IMR-90 (cell line): ENCODE data around the gene PYDC1. TPM values are rescaled to one million over a fixed set of nuclear protein-coding genes. Genes with fewer than 3 reads are reported as not detected.

ENCODE experiments used
- ATAC-seq: fragments of 200-7000 bp; cut with Tn5 transposase; 2 replicates; pipeline ENCODE4 v1.9.1; 2020; ENCODE audit warnings: low read depth, mild to moderate bottlenecking, moderate library complexity
- BruUV-seq: library from RNA; stranded (reverse); fragments of 400-500 nt; replicated peaks from 2 replicates; lab custom pipeline; 2021; lab: Mats Ljungman, UMichigan
- CTCF ChIA-PET: fragments of 300-600 bp; formaldehyde crosslinking; extraction: SDS; loops from one replicate; lab custom pipeline; 2021; ENCODE audit warnings: antibody characterized with exemption; lab: Yijun Ruan, JAX
- POLR2A ChIA-PET: fragments of 300-600 bp; sonication (Branson Sonifier 250); formaldehyde crosslinking; loops from one replicate; lab custom pipeline; 2022; ENCODE audit warnings: antibody characterized with exemption; ENCODE audit not compliant: unreplicated experiment; lab: Charles Lee
- DNase-seq: peaks from one replicate; pipeline ENCODE4 v3.0.0; 2013
- H2AFZ ChIP-seq: replicated peaks from 2 replicates; pipeline ENCODE3; 2013; ENCODE audit warnings: low read length, mild to moderate bottlenecking; ENCODE audit not compliant: poor library complexity
- H2AK5ac ChIP-seq: 2 replicates; pipeline ENCODE4 v1.6.1; 2013; ENCODE audit warnings: low read depth, low read length, inconsistent platforms
- H2AK9ac ChIP-seq: replicated peaks from 2 replicates; pipeline ENCODE3; 2013; ENCODE audit warnings: mild to moderate bottlenecking, low read depth, low read length, moderate library complexity; ENCODE audit not compliant: poor library complexity
- H2BK120ac ChIP-seq: 2 replicates; pipeline ENCODE4 v1.6.1; 2013; ENCODE audit warnings: low read depth, low read length, inconsistent platforms
- H2BK15ac ChIP-seq: 3 replicates; pipeline ENCODE4 v1.6.1; 2013; ENCODE audit warnings: low read depth, low read length, inconsistent platforms
- H2BK20ac ChIP-seq: 2 replicates; pipeline ENCODE4 v1.6.1; 2013; ENCODE audit warnings: low read depth, mild to moderate bottlenecking, inconsistent platforms, low read length, moderate library complexity
- H2BK5ac ChIP-seq: 2 replicates; pipeline ENCODE4 v1.6.1; 2013; ENCODE audit warnings: mild to moderate bottlenecking, low read depth, low read length, inconsistent platforms; ENCODE audit not compliant: poor library complexity, severe bottlenecking
- H3K14ac ChIP-seq: replicated peaks from 2 replicates; pipeline ENCODE4 v1.6.1; 2013; ENCODE audit warnings: low read depth, low read length, inconsistent platforms
- H3K18ac ChIP-seq: 2 replicates; pipeline ENCODE4 v1.6.1; 2013; ENCODE audit warnings: low read depth, low read length, control low read depth
- H3K23ac ChIP-seq: 2 replicates; pipeline ENCODE4 v1.6.1; 2013; ENCODE audit warnings: low read depth, low read length, inconsistent platforms
- H3K27ac ChIP-seq: 2 replicates; pipeline ENCODE4 v1.5.1; 2013; ENCODE audit warnings: mild to moderate bottlenecking, control low read depth, low read length; ENCODE audit not compliant: insufficient read depth
- H3K27me3 ChIP-seq: 2 replicates; pipeline ENCODE4 v1.6.1; 2013; ENCODE audit warnings: low read length; ENCODE audit not compliant: control insufficient read depth, insufficient read depth
- H3K36me3 ChIP-seq: 2 replicates; pipeline ENCODE4 v1.6.1; 2013; ENCODE audit warnings: low read length, mixed read lengths; ENCODE audit not compliant: control insufficient read depth, insufficient read depth
- H3K4ac ChIP-seq: 2 replicates; pipeline ENCODE4 v1.6.1; 2013; ENCODE audit warnings: low read depth, low read length, inconsistent platforms
- H3K4me1 ChIP-seq: 2 replicates; pipeline ENCODE4 v1.6.1; 2013; ENCODE audit warnings: low read length, mixed read lengths; ENCODE audit not compliant: control insufficient read depth, insufficient read depth
- H3K4me2 ChIP-seq: 2 replicates; pipeline ENCODE4 v1.6.1; 2013; ENCODE audit warnings: low read depth, mild to moderate bottlenecking, control low read depth, low read length, moderate library complexity
- H3K4me3 ChIP-seq: 2 replicates; pipeline ENCODE4 v1.5.1; 2013; ENCODE audit warnings: low read depth, mild to moderate bottlenecking, control low read depth, low read length, moderate library complexity; ENCODE audit not compliant: insufficient read depth
- H3K56ac ChIP-seq: 2 replicates; pipeline ENCODE4 v1.6.1; 2013; ENCODE audit warnings: low read length, inconsistent platforms; ENCODE audit not compliant: insufficient read depth; ENCODE audit errors: extremely low read depth
- H3K79me1 ChIP-seq, 2 experiments: 2 replicates each; pipeline ENCODE4 v1.6.1; 2013; ENCODE audit warnings: low read length in 2 of 2, inconsistent platforms in 1 of 2, low read depth in 1 of 2
- H3K9ac ChIP-seq: 2 replicates; pipeline ENCODE4 v1.6.1; 2013; ENCODE audit warnings: low read depth, low read length, control low read depth
- H3K9me1 ChIP-seq: 2 replicates; pipeline ENCODE4 v1.6.1; 2013; ENCODE audit warnings: low read length, inconsistent platforms; ENCODE audit not compliant: insufficient read depth
- H3K9me3 ChIP-seq: 2 replicates; pipeline ENCODE4 v1.6.1; 2013; ENCODE audit warnings: low read length; ENCODE audit not compliant: control insufficient read depth, insufficient read depth
- H4K20me1 ChIP-seq: 2 replicates; pipeline ENCODE4 v1.6.1; 2013; ENCODE audit warnings: low read length, inconsistent platforms; ENCODE audit not compliant: insufficient read depth
- H4K5ac ChIP-seq: 2 replicates; pipeline ENCODE4 v1.6.1; 2013; ENCODE audit warnings: mild to moderate bottlenecking, low read depth, low read length, control low read depth
- H4K8ac ChIP-seq, 2 experiments: 2 replicates each; pipeline ENCODE4 v1.6.1; 2013; ENCODE audit warnings: low read depth in 2 of 2, low read length in 2 of 2, control low read depth in 1 of 2, inconsistent platforms in 1 of 2
- H4K91ac ChIP-seq: 2 replicates; pipeline ENCODE4 v1.6.1; 2013; ENCODE audit warnings: low read depth, low read length, inconsistent platforms; ENCODE audit not compliant: insufficient read depth
- CEBPB ChIP-seq: IDR thresholded peaks from 2 replicates; pipeline ENCODE4 v1.6.1; 2012; ENCODE audit warnings: low read depth, low read length, improper control_type of control experiment
- FOS ChIP-seq: fragments of 150-350 bp; IDR thresholded peaks from 2 replicates; pipeline ENCODE4 v1.6.1; 2016; ENCODE audit warnings: low read depth, low read length
- WGBS, 2 experiments: methylation state at CpG; one replicate each; pipeline versions ENCODE4 v1.1.5 to v1.1.7; 2013; ENCODE audit warnings: missing lambda C conversion rate in 2 of 2; ENCODE audit not compliant: insufficient read length in 1 of 2; ENCODE audit errors: extremely low coverage in 2 of 2; 5-methylcytosine and 5-hydroxymethylcytosine counted together
- dilution Hi-C: fragments of 300-500 bp; cut with HindIII; formaldehyde crosslinking; loops from one replicate; pipeline ENCODE4 v1.14.3; 2018; ENCODE audit warnings: low sequenced_read_pairs; ENCODE audit not compliant: unreplicated experiment
- in situ Hi-C: fragments of 300-500 bp; cut with MboI; formaldehyde crosslinking; loops from 3 replicates; pipeline ENCODE4 v1.14.3; 2019; ENCODE audit warnings: low sequenced_read_pairs, inconsistent platforms, mixed read lengths
- intact Hi-C: fragments of 100-400 bp; cut with micrococcal nuclease; formaldehyde crosslinking; loops from 2 replicates; pipeline ENCODE4 v1.10.0; 2022
- microRNA-seq, 2 experiments: library from miRNA; stranded (forward) in 1 of 2; unstranded in 1 of 2; fragments of 10-50 nt in 1 of 2; fragments of <30 nt in 1 of 2; gene quantifications in 1 of 2; microRNA quantifications in 1 of 2; one replicate each; pipeline versions ENCODE3 to v1.1.0; 2013 to 2020; ENCODE audit not compliant: insufficient read depth in 1 of 2, insufficient read length in 1 of 2, unreplicated experiment in 1 of 2
- polyA plus RNA-seq, 3 experiments: library from polyadenylated mRNA; depleted of rRNA; stranded (reverse); fragments of >200 nt; gene quantifications; 2 replicates each; pipeline ENCODE4 v1.2.3, GENCODE V29; 2012; ENCODE audit warnings: low replicate concordance in 1 of 3
- small RNA-seq, 5 experiments: library from RNA; depleted of rRNA; stranded (forward); fragments of <200 nt; gene quantifications; one replicate each; pipeline ENCODE3, GENCODE V24; 2012
- total RNA-seq: library from RNA; depleted of rRNA; stranded (reverse); fragments of >200 nt; gene quantifications from 2 replicates; pipeline ENCODE4 v1.2.3, GENCODE V29; 2012; rRNA removed

Gene PYDC1
- total and polyA plus RNA-seq, 2 of the 4 experiments (the other 2 are of a cell fraction) = not detected

GRCh38 chr16:31167315-31167714, 49.6 kb downstream of the PYDC1 start:
- Histone ChIP-seq H3K9me3 (no peaks in the 10 kb centered on the region), H2AK9ac (no peak overlapping the region), H3K9me1 (no peaks in the 10 kb centered on the region), H2BK5ac (no peak overlapping the region), H4K5ac (no peak overlapping the region), H4K8ac (no peak overlapping the region), H3K27me3 (no peaks in the 10 kb centered on the region; the same call in 1 of the 2 replicates), H3K18ac (no peak overlapping the region), H3K36me3 (no peaks in the 10 kb centered on the region), H2AFZ (no peak overlapping the region), H3K56ac (no peak overlapping the region), H3K4me3 (no peak overlapping the region), H4K20me1 (no peaks in the 10 kb centered on the region), H3K9ac (no peak overlapping the region), H3K14ac (no peak overlapping the region), H3K4me1 (no peaks in the 10 kb centered on the region), H2BK15ac (no peak overlapping the region), H3K23ac (no peak overlapping the region), H3K79me1 (no peaks in the 10 kb centered on the region), H2BK20ac (no peak overlapping the region), H3K4me2 (no peak overlapping the region), H2BK120ac (no peak overlapping the region), H3K27ac (no peak overlapping the region), H4K91ac (no peak overlapping the region), H2AK5ac (no peak overlapping the region), H3K4ac (no peak overlapping the region)
- dilution Hi-C loops (no loop called here), intact Hi-C loops (no loop called here), in situ Hi-C loops (no loop called here)
- ATAC-seq (no peak), DNase-seq (no peak)
- CTCF ChIA-PET = interaction anchor here (0.7 to 1.0 kb wide), 2 partner anchors 10 to 28 kb away, joined by 4 read pairs; no protein-coding TSS in a partner anchor
- WGBS, 2 experiments = 60% methylated on average over 3 of the region's 8 CpGs; no CpG with 5 or more reads in 1 of the 2 experiments
- TF ChIP-seq CEBPB (peak; percentile 54; the same call in 1 of the 2 replicates), FOS (no peak)
- no TSS peak for BruUV-seq
- POLR2A ChIA-PET = no interaction called here

Small RNAs within 50 kb of the gene (microRNA-seq; reads per million reads assigned to microRNA genes)
- not detected for gene NDUFA3P6 (ENCODE audit: insufficient read depth, insufficient read length)

Small RNAs within 50 kb of the gene (small RNA-seq; reads per million reads assigned to genes)
- 0 reads per million in 5 experiments for gene NDUFA3P6

Other genes with a start within 250 kb of the PYDC1 start
- gene HSD3B7, start 231.9 kb downstream of the PYDC1 start, total RNA-seq = 9.4 and 11.3 TPM in 2 replicates
- gene HSD3B7, start 231.9 kb downstream of the PYDC1 start, polyA plus RNA-seq (2012; rRNA removed) = 8.5 and 9.3 TPM in 2 replicates
- 3.9 TPM in 2 replicates for gene STX1B, start 206.5 kb downstream of the PYDC1 start, total RNA-seq
- gene STX1B, start 206.5 kb downstream of the PYDC1 start, polyA plus RNA-seq (2012; rRNA removed) = 11.4 and 14.9 TPM in 2 replicates
- gene STX4, start 183.6 kb downstream of the PYDC1 start, total RNA-seq = 23.5 and 25.0 TPM in 2 replicates
- gene STX4, start 183.6 kb downstream of the PYDC1 start, polyA plus RNA-seq (2012; rRNA removed) = 66.4 and 67.9 TPM in 2 replicates
- gene ZNF668, start 142.9 kb downstream of the PYDC1 start, total RNA-seq = 4.5 and 5.3 TPM in 2 replicates
- gene ZNF668, start 142.9 kb downstream of the PYDC1 start, polyA plus RNA-seq (2012; rRNA removed) = 11.6 and 15.4 TPM in 2 replicates
- gene ZNF646, start 142.7 kb downstream of the PYDC1 start, total RNA-seq = 6.8 and 6.9 TPM in 2 replicates
- gene ZNF646, start 142.7 kb downstream of the PYDC1 start, polyA plus RNA-seq (2012; rRNA removed) = 4.9 and 5.5 TPM in 2 replicates
- 0.56 and 0.72 TPM in 2 replicates for gene PRSS53, start 128.2 kb downstream of the PYDC1 start, total RNA-seq
- gene PRSS53, start 128.2 kb downstream of the PYDC1 start, polyA plus RNA-seq (2012; rRNA removed) = 5.4 and 5.9 TPM in 2 replicates
- gene VKORC1, start 122.3 kb downstream of the PYDC1 start, total RNA-seq = 61.9 and 65.2 TPM in 2 replicates
- gene VKORC1, start 122.3 kb downstream of the PYDC1 start, polyA plus RNA-seq (2012; rRNA removed) = 317 and 362 TPM in 2 replicates
- 24.4 and 26.0 TPM in 2 replicates for gene BCKDK, start 108.7 kb downstream of the PYDC1 start, total RNA-seq
- 79.3 and 89.7 TPM in 2 replicates for gene BCKDK, start 108.7 kb downstream of the PYDC1 start, polyA plus RNA-seq (2012; rRNA removed)
- 18.9 and 19.4 TPM in 2 replicates for gene KAT8, start 99.5 kb downstream of the PYDC1 start, total RNA-seq
- 27.4 and 28.4 TPM in 2 replicates for gene KAT8, start 99.5 kb downstream of the PYDC1 start, polyA plus RNA-seq (2012; rRNA removed)
- gene PRSS8, start 81.4 kb downstream of the PYDC1 start, total RNA-seq = not detected in 2 replicates
- 0.10 TPM in 1 of 2 replicates, not detected in the other for gene PRSS8, start 81.4 kb downstream of the PYDC1 start, polyA plus RNA-seq (2012; rRNA removed)
- under 0.01 and 0.18 TPM in 2 replicates for gene PRSS36, start 67.1 kb downstream of the PYDC1 start, total RNA-seq
- 0.55 and 0.72 TPM in 2 replicates for gene PRSS36, start 67.1 kb downstream of the PYDC1 start, polyA plus RNA-seq (2012; rRNA removed)
- 42.8 and 51.9 TPM in 2 replicates for gene FUS, start 37.0 kb downstream of the PYDC1 start, total RNA-seq
- gene FUS, start 37.0 kb downstream of the PYDC1 start, polyA plus RNA-seq (2012; rRNA removed) = 313 and 340 TPM in 2 replicates
- gene PYCARD, start 14.4 kb downstream of the PYDC1 start, total RNA-seq = 10.2 and 13.1 TPM in 2 replicates
- gene PYCARD, start 14.4 kb downstream of the PYDC1 start, polyA plus RNA-seq (2012; rRNA removed) = 20.5 and 30.1 TPM in 2 replicates
- not detected in 2 replicates for gene TRIM72, start 3.0 kb downstream of the PYDC1 start, total RNA-seq
- gene TRIM72, start 3.0 kb downstream of the PYDC1 start, polyA plus RNA-seq (2012; rRNA removed) = not detected in 2 replicates
- gene ITGAM, start 42.8 kb upstream of the PYDC1 start, total RNA-seq = under 0.01 TPM in 1 of 2 replicates, not detected in the other
- not detected in 2 replicates for gene ITGAM, start 42.8 kb upstream of the PYDC1 start, polyA plus RNA-seq (2012; rRNA removed)
- 0.18 TPM in 1 of 2 replicates, not detected in the other for gene ITGAX, start 138.0 kb upstream of the PYDC1 start, total RNA-seq
- 0.09 TPM in 2 replicates for gene ITGAX, start 138.0 kb upstream of the PYDC1 start, polyA plus RNA-seq (2012; rRNA removed)
- gene ITGAD, start 176.2 kb upstream of the PYDC1 start, total RNA-seq = not detected in 2 replicates
- not detected in 2 replicates for gene ITGAD, start 176.2 kb upstream of the PYDC1 start, polyA plus RNA-seq (2012; rRNA removed)
- gene COX6A2, start 211.2 kb upstream of the PYDC1 start, total RNA-seq = not detected in 2 replicates
- not detected in 2 replicates for gene COX6A2, start 211.2 kb upstream of the PYDC1 start, polyA plus RNA-seq (2012; rRNA removed)
- gene ZNF843, start 225.7 kb upstream of the PYDC1 start, total RNA-seq = under 0.01 TPM in 2 replicates
- gene ZNF843, start 225.7 kb upstream of the PYDC1 start, polyA plus RNA-seq (2012; rRNA removed) = 0.13 and 0.27 TPM in 2 replicates
- gene ARMC5, start 242.4 kb upstream of the PYDC1 start, total RNA-seq = 2.3 and 3.1 TPM in 2 replicates
- 7.5 and 10.2 TPM in 2 replicates for gene ARMC5, start 242.4 kb upstream of the PYDC1 start, polyA plus RNA-seq (2012; rRNA removed)